ENCODE results near the gene DNAH10.

DNA sequence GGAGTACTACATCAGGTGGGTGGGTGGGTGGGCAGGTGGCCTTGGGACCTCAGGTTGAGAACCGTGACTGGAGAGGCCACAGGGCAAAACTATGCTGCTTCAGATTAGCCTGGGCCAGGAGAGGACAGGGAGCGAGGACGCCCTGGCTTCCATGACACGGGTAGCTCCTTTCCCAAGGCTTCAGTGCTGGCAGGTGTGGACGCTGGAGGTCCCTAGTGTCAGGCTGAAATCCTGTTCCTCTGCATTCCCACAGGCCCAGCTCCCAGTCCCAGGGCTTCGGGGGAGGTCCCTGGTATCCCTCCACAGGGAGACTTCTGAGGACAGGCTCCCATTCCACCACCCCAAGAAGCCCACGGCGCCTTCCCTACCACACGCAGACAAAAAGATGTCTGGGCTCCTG is 178.9 kb downstream of the DNAH10 start:
- TF ChIP-seq ZNF274 (IDR thresholded peaks at IDR 0.05; ENCODE audit: low read depth, low read length) (no peak), YY1 (IDR thresholded peaks at IDR 0.05; ENCODE audit: insufficient read depth, insufficient read length) (no peak)
